IMR-90 (cell line): Measurements from ENCODE around the gene MXRA8. TPM values are rescaled to one million over a fixed set of nuclear protein-coding genes. Genes with fewer than 3 reads are reported as not detected.

Experiments used
- ATAC-seq: fragments of 200-7000 bp; cut with Tn5 transposase; 2 replicates; pipeline ENCODE4 v1.9.1; 2020; ENCODE audit warnings: low read depth, mild to moderate bottlenecking, moderate library complexity
- BruUV-seq: library from RNA; stranded (reverse); fragments of 400-500 nt; replicated peaks from 2 replicates; lab custom pipeline; 2021; lab: Mats Ljungman, UMichigan
- CTCF ChIA-PET: fragments of 300-600 bp; formaldehyde crosslinking; extraction: SDS; loops from one replicate; lab custom pipeline; 2021; ENCODE audit warnings: antibody characterized with exemption; lab: Yijun Ruan, JAX
- POLR2A ChIA-PET: fragments of 300-600 bp; sonication (Branson Sonifier 250); formaldehyde crosslinking; loops from one replicate; lab custom pipeline; 2022; ENCODE audit warnings: antibody characterized with exemption; ENCODE audit not compliant: unreplicated experiment; lab: Charles Lee
- DNase-seq: peaks from one replicate; pipeline ENCODE4 v3.0.0; 2013
- H2AFZ ChIP-seq: replicated peaks from 2 replicates; pipeline ENCODE3; 2013; ENCODE audit warnings: low read length, mild to moderate bottlenecking; ENCODE audit not compliant: poor library complexity
- H2AK5ac ChIP-seq: 2 replicates; pipeline ENCODE4 v1.6.1; 2013; ENCODE audit warnings: low read depth, low read length, inconsistent platforms
- H2AK9ac ChIP-seq: replicated peaks from 2 replicates; pipeline ENCODE3; 2013; ENCODE audit warnings: mild to moderate bottlenecking, low read depth, low read length, moderate library complexity; ENCODE audit not compliant: poor library complexity
- H2BK120ac ChIP-seq: 2 replicates; pipeline ENCODE4 v1.6.1; 2013; ENCODE audit warnings: low read depth, low read length, inconsistent platforms
- H2BK15ac ChIP-seq: 3 replicates; pipeline ENCODE4 v1.6.1; 2013; ENCODE audit warnings: low read depth, low read length, inconsistent platforms
- H2BK20ac ChIP-seq: 2 replicates; pipeline ENCODE4 v1.6.1; 2013; ENCODE audit warnings: low read depth, mild to moderate bottlenecking, inconsistent platforms, low read length, moderate library complexity
- H2BK5ac ChIP-seq: 2 replicates; pipeline ENCODE4 v1.6.1; 2013; ENCODE audit warnings: mild to moderate bottlenecking, low read depth, low read length, inconsistent platforms; ENCODE audit not compliant: poor library complexity, severe bottlenecking
- H3K14ac ChIP-seq: replicated peaks from 2 replicates; pipeline ENCODE4 v1.6.1; 2013; ENCODE audit warnings: low read depth, low read length, inconsistent platforms
- H3K18ac ChIP-seq: 2 replicates; pipeline ENCODE4 v1.6.1; 2013; ENCODE audit warnings: low read depth, low read length, control low read depth
- H3K23ac ChIP-seq: 2 replicates; pipeline ENCODE4 v1.6.1; 2013; ENCODE audit warnings: low read depth, low read length, inconsistent platforms
- H3K27ac ChIP-seq: 2 replicates; pipeline ENCODE4 v1.5.1; 2013; ENCODE audit warnings: mild to moderate bottlenecking, control low read depth, low read length; ENCODE audit not compliant: insufficient read depth
- H3K27me3 ChIP-seq: 2 replicates; pipeline ENCODE4 v1.6.1; 2013; ENCODE audit warnings: low read length; ENCODE audit not compliant: control insufficient read depth, insufficient read depth
- H3K36me3 ChIP-seq: 2 replicates; pipeline ENCODE4 v1.6.1; 2013; ENCODE audit warnings: low read length, mixed read lengths; ENCODE audit not compliant: control insufficient read depth, insufficient read depth
- H3K4ac ChIP-seq: 2 replicates; pipeline ENCODE4 v1.6.1; 2013; ENCODE audit warnings: low read depth, low read length, inconsistent platforms
- H3K4me1 ChIP-seq: 2 replicates; pipeline ENCODE4 v1.6.1; 2013; ENCODE audit warnings: low read length, mixed read lengths; ENCODE audit not compliant: control insufficient read depth, insufficient read depth
- H3K4me2 ChIP-seq: 2 replicates; pipeline ENCODE4 v1.6.1; 2013; ENCODE audit warnings: low read depth, mild to moderate bottlenecking, control low read depth, low read length, moderate library complexity
- H3K4me3 ChIP-seq: 2 replicates; pipeline ENCODE4 v1.5.1; 2013; ENCODE audit warnings: low read depth, mild to moderate bottlenecking, control low read depth, low read length, moderate library complexity; ENCODE audit not compliant: insufficient read depth
- H3K56ac ChIP-seq: 2 replicates; pipeline ENCODE4 v1.6.1; 2013; ENCODE audit warnings: low read length, inconsistent platforms; ENCODE audit not compliant: insufficient read depth; ENCODE audit errors: extremely low read depth
- H3K79me1 ChIP-seq, 2 experiments: 2 replicates each; pipeline ENCODE4 v1.6.1; 2013; ENCODE audit warnings: low read length in 2 of 2, inconsistent platforms in 1 of 2, low read depth in 1 of 2
- H3K9ac ChIP-seq: 2 replicates; pipeline ENCODE4 v1.6.1; 2013; ENCODE audit warnings: low read depth, low read length, control low read depth
- H3K9me1 ChIP-seq: 2 replicates; pipeline ENCODE4 v1.6.1; 2013; ENCODE audit warnings: low read length, inconsistent platforms; ENCODE audit not compliant: insufficient read depth
- H3K9me3 ChIP-seq: 2 replicates; pipeline ENCODE4 v1.6.1; 2013; ENCODE audit warnings: low read length; ENCODE audit not compliant: control insufficient read depth, insufficient read depth
- H4K20me1 ChIP-seq: 2 replicates; pipeline ENCODE4 v1.6.1; 2013; ENCODE audit warnings: low read length, inconsistent platforms; ENCODE audit not compliant: insufficient read depth
- H4K5ac ChIP-seq: 2 replicates; pipeline ENCODE4 v1.6.1; 2013; ENCODE audit warnings: mild to moderate bottlenecking, low read depth, low read length, control low read depth
- H4K8ac ChIP-seq, 2 experiments: 2 replicates each; pipeline ENCODE4 v1.6.1; 2013; ENCODE audit warnings: low read depth in 2 of 2, low read length in 2 of 2, control low read depth in 1 of 2, inconsistent platforms in 1 of 2
- H4K91ac ChIP-seq: 2 replicates; pipeline ENCODE4 v1.6.1; 2013; ENCODE audit warnings: low read depth, low read length, inconsistent platforms; ENCODE audit not compliant: insufficient read depth
- BHLHE40 ChIP-seq: fragments of 150-350 bp; IDR thresholded peaks from 2 replicates; pipeline ENCODE4 v1.6.1; 2016; ENCODE audit warnings: mild to moderate bottlenecking, low read depth, low read length
- ELK1 ChIP-seq: fragments of 150-350 bp; IDR thresholded peaks from 2 replicates; pipeline ENCODE4 v1.6.1; 2016; ENCODE audit warnings: low read depth, mild to moderate bottlenecking, low read length, moderate library complexity, borderline replicate concordance
- FOS ChIP-seq: fragments of 150-350 bp; IDR thresholded peaks from 2 replicates; pipeline ENCODE4 v1.6.1; 2016; ENCODE audit warnings: low read depth, low read length
- MAFK ChIP-seq: IDR thresholded peaks from 2 replicates; pipeline ENCODE4 v1.6.1; 2012; ENCODE audit warnings: low read depth, low read length, improper control_type of control experiment
- MXI1 ChIP-seq: IDR thresholded peaks from 2 replicates; pipeline ENCODE4 v1.6.1; 2012; ENCODE audit warnings: low read depth, mild to moderate bottlenecking, low read length, moderate library complexity, borderline replicate concordance
- NFE2L2 ChIP-seq: fragments of 150-350 bp; IDR thresholded peaks from 2 replicates; pipeline ENCODE4 v1.6.1; 2016; ENCODE audit warnings: low read depth, mild to moderate bottlenecking, low read length
- RCOR1 ChIP-seq: IDR thresholded peaks from 2 replicates; pipeline ENCODE4 v1.6.1; 2012; ENCODE audit warnings: mild to moderate bottlenecking, low read length, improper control_type of control experiment; ENCODE audit not compliant: insufficient replicate concordance
- WGBS, 2 experiments: methylation state at CpG; one replicate each; pipeline versions ENCODE4 v1.1.5 to v1.1.7; 2013; ENCODE audit warnings: missing lambda C conversion rate in 2 of 2; ENCODE audit not compliant: insufficient read length in 1 of 2; ENCODE audit errors: extremely low coverage in 2 of 2; 5-methylcytosine and 5-hydroxymethylcytosine counted together
- dilution Hi-C: fragments of 300-500 bp; cut with HindIII; formaldehyde crosslinking; loops from one replicate; pipeline ENCODE4 v1.14.3; 2018; ENCODE audit warnings: low sequenced_read_pairs; ENCODE audit not compliant: unreplicated experiment
- in situ Hi-C: fragments of 300-500 bp; cut with MboI; formaldehyde crosslinking; loops from 3 replicates; pipeline ENCODE4 v1.14.3; 2019; ENCODE audit warnings: low sequenced_read_pairs, inconsistent platforms, mixed read lengths
- intact Hi-C: fragments of 100-400 bp; cut with micrococcal nuclease; formaldehyde crosslinking; loops from 2 replicates; pipeline ENCODE4 v1.10.0; 2022
- polyA plus RNA-seq, 3 experiments: library from polyadenylated mRNA; depleted of rRNA; stranded (reverse); fragments of >200 nt; gene quantifications; 2 replicates each; pipeline ENCODE4 v1.2.3, GENCODE V29; 2012; ENCODE audit warnings: low replicate concordance in 1 of 3
- total RNA-seq: library from RNA; depleted of rRNA; stranded (reverse); fragments of >200 nt; gene quantifications from 2 replicates; pipeline ENCODE4 v1.2.3, GENCODE V29; 2012

MXRA8 gene
- total and polyA plus RNA-seq, 2 of the 4 experiments (the other 2 are of a cell fraction) = 92.5 to 469 TPM

- TF ChIP-seq ELK1 = no peak
- TF ChIP-seq RCOR1 = no peak
- no peak for TF ChIP-seq FOS
- no peak for TF ChIP-seq NFE2L2
These were observed 47.8 kb downstream of the MXRA8 start (continued) for GRCh38 chr1:1310476-1311053.

GRCh38 chr1:1310109-1310385 is 48.3 kb downstream of the MXRA8 start:
- WGBS, 2 experiments = 93% methylated on average over 2 of the region's 3 CpGs; no CpG with 5 or more reads in 1 of the 2 experiments
- dilution Hi-C loops = no loop called here
- no peak overlapping the region for H2BK120ac ChIP-seq

More at GRCh38 chr1:1310109-1310385, 48.3 kb downstream of the MXRA8 start:
- Histone ChIP-seq H3K9me3 (no peaks in the 10 kb centered on the region), H3K9me1 (peaks cover 3% of the 10 kb centered on the region), H4K91ac (no peak overlapping the region), H3K4me3 (no peak overlapping the region), H2AK5ac (no peak overlapping the region), H3K14ac (no peak overlapping the region), H3K79me1 (peaks cover 3 to 49% of the 10 kb centered on the region in 2 experiments), H3K4ac (no peak overlapping the region), H3K4me2 (no peak overlapping the region), H4K20me1 (peaks cover 51% of the 10 kb centered on the region), H3K27ac (no peak overlapping the region), H2AFZ (no peak overlapping the region), H2BK15ac (no peak overlapping the region), H2BK5ac (no peak overlapping the region), H4K8ac (no peak overlapping the region), H3K4me1 (peaks cover 23% of the 10 kb centered on the region), H3K23ac (no peak overlapping the region), H2BK20ac (no peak overlapping the region), H3K18ac (no peak overlapping the region), H3K27me3 (no peaks in the 10 kb centered on the region), H3K9ac (no peak overlapping the region), H3K56ac (no peak overlapping the region), H4K5ac (no peak overlapping the region), H2AK9ac (peak overlapping the region; percentile 76), H3K36me3 (peaks cover 50% of the 10 kb centered on the region)
- no peak for TF ChIP-seq BHLHE40
- TF ChIP-seq MXI1 = no peak
- no peak for TF ChIP-seq MAFK
- DNase-seq (no peak), ATAC-seq (no peak)
- ChIA-PET CTCF (no interaction called here), POLR2A (no interaction called here)
- BruUV-seq = no TSS peak
- in situ Hi-C loops = no loop called here
- intact Hi-C loops = no loop called here
